NOMO-1 treated with DMSO at 0.1 percent for 48 hours (cell line): ENCODE measurements around the gene HOXC5.

Source experiments
- DNase-seq: peaks from one replicate; lab custom pipeline; 2025; ENCODE audit not compliant: unreplicated experiment; lab: John Stamatoyannopoulos, UW

HOXC5 gene

DNA sequence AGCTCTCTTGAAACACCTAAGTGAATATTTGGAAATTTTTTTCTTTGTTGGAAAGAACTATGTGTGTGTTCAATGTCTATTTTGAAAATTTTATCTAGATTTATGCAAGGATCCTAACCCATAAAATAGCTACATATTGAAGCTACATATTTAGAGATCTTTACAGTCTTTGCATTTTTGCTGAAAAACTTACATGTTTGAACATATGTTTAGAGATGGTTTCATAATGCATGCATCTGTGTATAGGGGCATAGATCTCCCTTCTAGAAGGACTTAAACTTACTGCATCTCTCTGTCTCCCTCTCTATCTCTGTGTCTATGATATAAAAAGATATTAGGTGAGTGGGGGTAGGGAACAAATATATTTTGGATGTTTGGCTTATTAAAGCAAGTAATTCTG, 12.6 kb downstream of the HOXC5 start:
- no peak for DNase-seq

- no peak for DNase-seq
Measured at GRCh38 chr12:54045868-54046521, 13.1 kb downstream of the HOXC5 start.

DNA sequence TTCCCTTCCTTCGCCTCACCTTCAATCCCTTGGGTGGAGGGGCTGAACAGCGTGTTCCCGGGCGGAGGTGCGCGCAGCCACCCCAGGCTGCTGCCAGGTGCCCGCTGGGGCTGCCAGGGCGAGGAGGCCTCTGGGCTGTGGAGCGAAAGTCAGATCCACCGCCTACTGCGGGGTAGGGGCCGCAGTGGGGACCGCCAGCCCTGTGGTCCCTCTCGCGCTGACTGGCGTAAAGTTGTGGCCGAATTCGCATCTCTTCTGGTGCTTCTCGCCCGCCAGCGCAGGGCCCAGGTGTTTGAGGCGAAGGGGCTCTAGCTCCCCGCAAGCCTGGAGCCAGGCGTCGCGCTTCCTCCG, 13.9 kb downstream of the HOXC5 start:
- DNase-seq = no peak

- no peak for DNase-seq
Measured at GRCh38 chr12:54047160-54047963, 14.5 kb downstream of the HOXC5 start.

DNA sequence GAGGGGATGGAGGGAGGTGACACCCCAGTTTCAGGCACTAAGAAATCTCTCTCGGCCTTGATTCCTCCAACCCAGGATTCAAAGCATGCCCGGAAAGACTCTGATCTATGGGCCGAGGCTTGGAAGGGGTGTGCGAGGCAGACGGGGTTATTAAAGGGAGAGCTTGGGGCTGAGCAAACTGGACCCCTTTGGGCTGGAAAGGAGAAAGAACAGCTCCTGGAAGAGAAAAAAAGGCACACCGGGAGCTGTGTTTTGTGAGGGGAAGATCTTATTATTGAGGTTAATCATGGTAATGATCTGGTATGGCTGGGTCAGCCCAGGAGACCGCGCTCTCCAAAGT, 15.1 kb downstream of the HOXC5 start:
- DNase-seq = no peak

- no peak for DNase-seq
Measured at GRCh38 chr12:54048406-54049093, 15.7 kb downstream of the HOXC5 start.

- DNase-seq = no peak
Measured at GRCh38 chr12:54049108-54049507, 16.3 kb downstream of the HOXC5 start.

DNA sequence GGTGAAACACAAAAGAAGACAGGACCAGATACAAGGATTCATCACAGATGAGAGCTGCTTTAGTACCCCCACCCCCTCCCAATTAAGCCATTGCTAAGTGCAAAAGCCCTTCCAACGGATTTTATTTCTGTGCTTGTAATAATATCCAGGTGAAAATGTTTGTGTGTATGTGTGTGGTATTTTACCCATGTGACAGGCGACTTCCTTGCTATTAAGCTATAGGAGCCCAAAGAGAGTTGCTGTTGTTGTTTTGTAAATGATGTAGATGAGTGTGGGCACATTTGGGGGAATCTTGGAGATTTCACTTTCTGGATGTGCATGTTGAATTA, 17.6 kb downstream of the HOXC5 start:
- no peak for DNase-seq

DNA sequence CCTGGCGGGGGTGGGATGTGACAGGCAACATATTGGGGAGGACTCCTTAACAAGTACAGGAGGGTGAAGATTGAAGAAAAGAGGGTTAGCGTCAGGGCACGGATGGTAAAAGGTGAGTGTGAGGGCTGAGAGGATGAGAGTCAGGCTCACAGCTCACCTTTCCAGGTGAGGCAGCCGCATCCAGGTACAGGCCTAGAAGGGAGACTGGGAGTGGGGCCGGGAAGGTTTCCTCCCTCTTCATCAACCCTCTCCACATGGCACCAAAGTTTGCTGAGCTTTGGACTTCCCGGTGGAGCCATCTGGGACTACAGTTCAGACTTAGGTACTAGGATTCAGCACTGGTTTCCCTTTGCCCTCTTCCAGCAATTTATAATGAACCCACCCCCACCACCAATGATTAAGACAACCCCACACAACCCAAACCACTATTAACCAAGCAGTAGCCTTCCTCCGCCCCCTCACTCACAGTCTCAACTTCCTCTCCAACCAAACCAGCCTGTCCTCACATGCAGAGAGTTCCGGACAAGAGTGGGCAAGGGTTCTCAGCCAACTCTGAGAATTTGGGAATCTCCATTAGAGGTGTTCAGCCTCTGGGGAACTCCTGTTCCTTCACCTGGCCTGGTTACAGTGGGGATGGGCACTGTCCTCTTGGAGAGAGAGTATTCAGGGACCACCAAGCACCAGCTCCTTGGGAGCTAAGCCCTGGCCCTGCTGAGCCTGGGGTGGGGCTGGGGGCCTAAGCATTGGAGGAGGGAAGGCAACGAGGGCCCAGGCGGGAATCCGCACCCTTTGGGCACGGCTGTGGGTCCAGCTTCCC, 18.4 kb downstream of the HOXC5 start:
- DNase-seq = no peak

GRCh38 chr12:54051874-54052437, 19.1 kb downstream of the HOXC5 start:
- DNase-seq = no peak

GRCh38 chr12:54052438-54053002, 19.7 kb downstream of the HOXC5 start:
- DNase-seq = no peak

DNA sequence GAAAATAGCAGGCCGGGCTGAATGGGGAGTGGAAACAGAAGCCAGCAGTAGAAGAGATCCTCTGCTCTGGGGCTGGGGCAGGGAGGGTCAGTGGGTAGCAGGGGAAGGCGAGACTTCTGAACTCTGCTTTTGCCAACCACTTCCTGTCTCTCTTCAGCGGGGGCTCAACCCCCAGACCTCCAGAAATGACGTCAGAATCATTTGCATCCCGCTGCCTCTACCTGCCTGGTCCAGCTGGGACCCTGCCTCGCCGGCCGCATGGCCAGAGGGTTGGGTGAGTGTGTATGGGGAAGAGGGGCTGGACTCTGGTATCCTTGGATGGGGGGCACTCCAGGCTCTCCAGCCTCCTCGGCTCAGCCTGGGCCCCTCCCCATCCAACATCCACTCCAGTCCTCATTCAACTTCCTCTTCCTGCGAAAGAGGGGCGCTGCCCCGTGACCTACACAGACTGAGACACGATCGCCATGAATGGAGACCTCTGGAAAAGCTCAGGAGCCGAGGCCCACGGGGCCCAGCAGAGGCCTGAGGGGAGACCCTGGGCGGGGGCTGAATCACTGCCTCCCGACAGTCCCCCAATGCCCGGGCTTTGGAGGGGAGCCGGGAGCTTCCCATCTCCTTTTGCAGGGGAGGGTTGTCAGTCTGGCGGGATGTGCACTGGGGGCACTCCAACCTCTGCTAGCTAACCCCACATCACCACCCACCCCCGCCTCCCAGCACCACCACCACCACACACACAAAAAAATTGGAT, 20.3 kb downstream of the HOXC5 start:
- peak; percentile 61 for DNase-seq

GRCh38 chr12:54053751-54054741, 21.2 kb downstream of the HOXC5 start, which contains the start of gene HOXC4:
Gene HOXC4, plus strand, starts transcription at chr12:54053835. Its CDS starts 88 bp downstream, at chr12:54053923.
- DNase-seq = peak; percentile 74

DNA sequence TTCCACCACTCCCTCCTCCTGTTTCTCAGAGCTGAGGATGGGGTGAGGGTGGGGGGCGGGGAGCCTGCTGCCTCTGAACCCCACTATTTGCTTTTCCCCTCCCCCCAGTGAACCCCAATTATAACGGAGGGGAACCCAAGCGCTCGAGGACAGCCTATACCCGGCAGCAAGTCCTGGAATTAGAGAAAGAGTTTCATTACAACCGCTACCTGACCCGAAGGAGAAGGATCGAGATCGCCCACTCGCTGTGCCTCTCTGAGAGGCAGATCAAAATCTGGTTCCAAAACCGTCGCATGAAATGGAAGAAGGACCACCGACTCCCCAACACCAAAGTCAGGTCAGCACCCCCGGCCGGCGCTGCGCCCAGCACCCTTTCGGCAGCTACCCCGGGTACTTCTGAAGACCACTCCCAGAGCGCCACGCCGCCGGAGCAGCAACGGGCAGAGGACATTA, 21.9 kb downstream of the HOXC5 start:
- DNase-seq = no peak

DNA sequence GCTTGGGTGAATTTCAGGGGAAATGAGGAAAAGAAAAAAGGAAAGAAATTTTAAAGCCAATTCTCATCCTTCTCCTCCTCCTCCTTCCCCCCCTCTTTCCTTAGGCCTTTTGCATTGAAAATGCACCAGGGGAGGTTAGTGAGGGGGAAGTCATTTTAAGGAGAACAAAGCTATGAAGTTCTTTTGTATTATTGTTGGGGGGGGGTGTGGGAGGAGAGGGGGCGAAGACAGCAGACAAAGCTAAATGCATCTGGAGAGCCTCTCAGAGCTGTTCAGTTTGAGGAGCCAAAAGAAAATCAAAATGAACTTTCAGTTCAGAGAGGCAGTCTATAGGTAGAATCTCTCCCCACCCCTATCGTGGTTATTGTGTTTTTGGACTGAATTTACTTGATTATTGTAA, 22.7 kb downstream of the HOXC5 start:
- DNase-seq = no peak

DNA sequence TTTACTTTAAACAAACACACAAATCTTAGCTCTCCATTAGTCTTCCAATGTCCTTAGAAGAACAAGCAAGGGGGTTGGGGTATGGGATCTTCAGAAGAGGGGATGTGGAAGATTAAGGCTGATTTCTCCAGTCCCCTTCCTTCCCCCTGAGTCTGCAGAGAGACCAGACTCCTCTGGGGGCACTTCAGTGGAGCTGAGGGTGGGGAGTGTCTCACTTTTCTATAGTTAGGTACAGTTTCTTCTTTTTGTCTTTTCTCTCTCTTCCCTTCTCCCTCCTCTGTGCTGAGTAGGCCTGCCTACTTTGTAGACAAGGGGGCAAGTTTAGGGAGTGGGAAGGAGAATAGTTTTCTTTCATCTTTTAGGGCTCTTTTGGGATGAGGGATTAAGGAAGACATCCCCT, 23.3 kb downstream of the HOXC5 start:
- no peak for DNase-seq

- no peak for DNase-seq
Measured at GRCh38 chr12:54058128-54058768, 25.4 kb downstream of the HOXC5 start.

- no peak for DNase-seq
Measured at GRCh38 chr12:54059668-54060067, 26.8 kb downstream of the HOXC5 start.
